H1 (cell line): ENCODE measurements around the gene FADD. TPM values are rescaled to one million over a fixed set of nuclear protein-coding genes. Genes with fewer than 3 reads are reported as not detected.

Source experiments
- ATF3 ChIP-seq: IDR thresholded peaks from 2 replicates; pipeline ENCODE4 v1.6.1; 2011; ENCODE audit warnings: low read depth, mild to moderate bottlenecking, low read length; ENCODE audit not compliant: insufficient read depth
- CREB1 ChIP-seq: IDR thresholded peaks from 2 replicates; pipeline ENCODE4 v1.6.1; 2012; ENCODE audit warnings: inconsistent platforms
- CTCF ChIP-seq, 3 experiments: IDR thresholded peaks; 1 replicate in 2 of 3; 2 replicates in 1 of 3; pipeline versions ENCODE4 v1.5.1 to v1.6.1; 2011; ENCODE audit warnings: low read length in 3 of 3, mild to moderate bottlenecking in 3 of 3, inconsistent platforms in 2 of 3, low read depth in 1 of 3, moderate library complexity in 1 of 3; ENCODE audit not compliant: insufficient read depth in 1 of 3; ENCODE audit errors: control extremely low read depth in 1 of 3
- GABPA ChIP-seq: IDR thresholded peaks from 2 replicates; pipeline ENCODE4 v1.6.1; 2011; ENCODE audit warnings: mild to moderate bottlenecking, low read length, moderate library complexity, borderline replicate concordance; ENCODE audit not compliant: insufficient read depth
- MAX ChIP-seq: IDR thresholded peaks from 2 replicates; pipeline ENCODE4 v1.6.1; 2012; ENCODE audit warnings: inconsistent platforms
- ZNF274 ChIP-seq: IDR thresholded peaks from 2 replicates; pipeline ENCODE4 v1.7.0; 2012; ENCODE audit warnings: low read length, borderline replicate concordance; ENCODE audit errors: extremely low read depth
- polyA plus RNA-seq, 7 experiments: library from polyadenylated mRNA; depleted of rRNA in 3 of 7; stranded (reverse) in 5 of 7; unstranded in 2 of 7; fragments of >200 nt in 5 of 7; fragments of 200-250 nt in 2 of 7; gene quantifications; 1 replicate in 5 of 7; 2 replicates in 1 of 7; 4 replicates in 1 of 7; pipeline versions ENCODE4 v1.2.1 to v1.2.3, GENCODE V29; 2011 to 2013; ENCODE audit warnings: missing spikeins in 2 of 7, mixed read lengths in 2 of 7
- total RNA-seq: library from RNA; stranded (reverse); fragmentation: NEBNext Ultra II Directional; extraction: Animal tissue kit (Norgen Biotek cat#: 25700); gene quantifications from 2 replicates; pipeline ENCODE4 v1.2.1, GENCODE V29; 2021

FADD gene
- total and polyA plus RNA-seq, 2 of the 8 experiments (the other 6 are each of a cell fraction or from before 2014, with no cell fraction given): 29.0 to 43.9 TPM

GRCh38 chr11:70191495-70192140, 11.5 kb upstream of the FADD start (continued):
- TF ChIP-seq CTCF (IDR thresholded peaks at IDR 0.05; ENCODE audit: control extremely low read depth in 1 of 3, insufficient read depth in 1 of 3, low read depth in 1 of 3, low read length in 3 of 3) (peak; percentile 94 to 99 (median 98)), MAX (peak; percentile 47), GABPA (peak; percentile 73; the same call in 1 of the 2 replicates), CREB1 (0 out of 2 replicates have a peak, but pooled peaks have one; percentile 20), ZNF274 (no peak), ATF3 (0 out of 2 replicates have a peak, but pooled peaks have one; percentile 19)
